GM21515 (cell line): ENCODE data around the gene HIBCH.
"Not testable (repeated sequence)": the region's sequence is repeated elsewhere in the genome, so short reads cannot be mapped to it uniquely, and the experiment has no call there.

Experiments used
- ATAC-seq: cut with Tn5 transposase; IDR thresholded peaks from one replicate; pipeline ENCODE4 v1.9.1; 2021; ENCODE audit not compliant: unreplicated experiment

The HIBCH gene

DNA sequence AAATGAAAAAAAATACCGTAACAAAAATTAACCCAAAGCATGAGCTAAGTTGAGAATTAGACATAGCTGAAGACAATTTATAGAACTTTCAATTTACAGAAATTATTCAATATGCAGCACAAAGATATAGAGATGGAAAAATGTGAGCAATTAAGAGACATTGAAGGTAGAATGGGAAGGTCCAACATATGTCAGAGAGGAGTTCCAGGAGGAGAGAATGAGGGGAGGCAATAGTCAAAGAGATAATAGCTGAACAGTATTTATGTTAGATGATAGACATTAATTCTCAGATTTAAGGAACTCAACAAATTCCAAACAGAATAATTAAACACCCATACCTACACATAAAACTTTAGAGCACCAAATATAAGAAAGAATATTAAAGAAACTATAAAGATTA, 154.1 kb downstream of the HIBCH start:
- ATAC-seq: no peak

DNA sequence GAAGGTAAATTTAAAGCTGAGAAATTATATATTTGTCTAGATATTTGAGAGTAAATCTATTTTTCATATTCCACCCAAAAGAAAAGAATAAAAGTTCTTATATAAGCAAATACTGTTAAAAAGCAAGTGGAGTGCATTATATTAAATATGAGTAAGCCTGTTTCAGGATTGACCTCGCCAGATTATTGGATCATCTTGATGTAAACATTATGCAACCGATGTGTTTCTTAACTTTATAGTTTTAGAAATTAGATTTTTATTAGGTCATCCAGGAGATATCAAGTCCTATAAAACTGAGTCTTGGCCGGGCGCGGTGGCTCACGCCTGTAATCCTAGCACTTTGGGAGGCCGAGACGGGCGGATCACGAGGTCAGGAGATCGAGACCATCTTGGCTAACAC, 156.8 kb downstream of the HIBCH start:
- no peak for ATAC-seq

DNA sequence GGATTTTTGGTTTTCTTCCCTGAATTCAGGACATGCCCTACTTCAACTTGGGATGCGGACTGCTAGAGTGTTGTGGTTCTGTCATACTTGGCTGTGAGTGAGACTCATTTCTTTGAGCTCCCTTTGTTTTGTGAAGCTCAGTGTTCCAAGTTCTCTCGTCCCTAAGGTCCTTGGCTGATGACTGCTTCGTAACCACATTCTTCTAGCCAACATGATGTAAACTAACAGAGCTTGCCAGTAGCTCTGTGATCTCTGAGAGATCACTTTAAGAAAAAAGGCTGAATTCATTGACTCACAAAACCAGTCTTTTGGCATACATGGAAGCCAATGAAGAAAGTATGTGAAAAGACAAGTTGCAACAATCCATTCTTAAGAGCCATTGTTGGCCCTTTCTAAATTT, 160.2 kb downstream of the HIBCH start:
- no peak for ATAC-seq

DNA sequence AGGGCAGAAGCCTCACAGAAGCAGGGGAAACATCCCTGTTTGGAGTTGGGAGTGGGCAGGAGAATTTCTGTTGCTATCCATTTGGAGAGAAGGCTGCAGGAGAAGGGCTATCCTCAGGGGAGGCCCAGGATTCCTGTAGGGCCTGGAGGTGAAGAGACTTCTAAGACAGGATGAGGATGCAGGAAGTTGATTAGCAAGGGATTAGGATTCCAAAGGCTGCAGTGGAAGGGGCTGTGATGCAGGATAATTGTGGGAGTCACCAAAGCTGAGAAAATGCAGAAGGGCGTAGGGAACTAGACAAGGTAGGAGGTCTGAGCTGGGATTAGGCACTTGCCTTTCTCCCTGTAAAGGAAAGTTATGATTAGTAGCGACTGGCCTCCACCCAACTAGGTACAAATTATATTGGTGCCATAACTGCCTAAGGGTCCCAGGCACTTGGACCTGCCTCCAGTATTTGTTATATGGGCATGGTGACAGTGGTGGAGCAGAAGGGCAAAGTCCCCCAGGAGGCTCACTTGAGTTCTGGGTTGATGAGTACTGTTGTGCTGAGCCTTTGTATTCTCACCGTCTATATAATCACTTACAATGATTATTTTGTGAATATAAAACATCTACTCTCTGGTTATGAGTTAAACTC, 160.7 kb downstream of the HIBCH start:
- ATAC-seq: no peak

DNA sequence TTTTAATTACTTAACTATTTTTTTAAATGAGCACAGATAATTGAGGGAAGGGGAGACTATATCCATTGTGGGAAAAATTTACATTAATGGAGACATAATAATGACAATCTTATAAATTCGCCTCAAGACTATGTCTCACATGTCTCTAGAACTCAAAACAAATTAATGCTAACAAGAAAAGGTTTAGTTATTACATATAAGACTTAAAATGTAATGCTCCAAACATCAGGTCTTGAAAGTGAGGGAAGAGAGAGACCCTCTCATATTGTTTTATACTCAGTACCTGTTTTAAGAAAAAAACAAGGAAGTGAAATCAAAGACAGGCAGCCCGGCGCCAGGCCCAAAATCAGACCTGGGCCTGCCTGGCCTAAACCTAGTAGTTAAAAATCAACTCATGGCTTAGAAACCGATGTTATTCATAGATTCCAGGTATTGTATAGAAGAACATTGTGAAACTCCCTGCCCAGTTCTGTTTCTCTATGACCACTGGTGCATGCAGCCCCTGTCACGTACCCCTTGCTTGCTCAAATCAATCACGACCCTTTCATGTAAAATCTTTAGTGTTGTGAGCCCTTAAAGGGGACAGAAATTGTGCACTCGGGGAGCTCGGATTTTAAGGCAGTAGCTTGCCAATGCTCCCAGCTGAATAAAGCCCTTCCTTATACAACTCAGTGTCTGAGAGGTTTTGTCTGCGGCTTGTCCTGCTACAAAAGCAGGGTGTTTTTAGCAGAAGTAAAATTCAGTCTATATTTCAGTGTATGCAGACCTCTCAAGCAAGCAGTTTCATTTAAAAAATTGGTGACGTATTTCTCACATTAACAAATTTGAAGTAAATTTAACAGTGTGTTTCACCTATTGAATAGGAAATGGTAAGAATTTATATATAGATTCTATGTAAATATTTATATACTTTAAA, 161.8 kb downstream of the HIBCH start:
- ATAC-seq: not testable (repeated sequence)

DNA sequence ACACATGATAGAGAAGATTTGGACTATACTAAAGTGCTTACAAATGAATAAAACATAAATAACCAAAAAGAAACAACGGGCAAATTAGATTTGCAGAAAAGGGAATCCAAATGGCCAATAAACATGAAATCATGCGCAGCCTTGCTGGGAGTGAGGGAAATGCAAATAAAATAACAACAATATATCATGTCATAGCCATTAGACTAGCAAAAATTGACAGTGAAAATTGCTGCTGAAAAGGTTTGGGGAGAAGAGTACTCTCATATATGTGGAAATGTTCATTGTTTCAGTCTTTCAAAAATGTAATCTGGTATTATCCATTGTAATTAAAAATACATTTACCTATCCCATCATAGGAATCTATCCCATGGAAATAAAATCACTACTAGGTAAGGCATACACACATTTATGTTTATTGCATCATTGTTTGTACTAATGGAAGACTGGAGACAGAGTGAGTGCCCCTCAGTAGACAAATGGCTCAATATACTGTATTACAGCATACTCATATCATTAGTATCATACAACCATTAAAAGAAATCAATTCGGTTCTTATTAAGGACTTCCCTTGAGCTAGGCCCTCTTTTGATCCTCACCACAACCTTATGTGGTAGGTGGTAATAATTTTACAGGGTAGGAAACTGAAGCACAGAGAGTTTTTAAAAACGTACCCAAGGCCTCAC, 163.0 kb downstream of the HIBCH start:
- ATAC-seq: no peak
